Endothelial cell of umbilical vein (primary cell): ENCODE results near the gene SNAP25. TPM values are rescaled to one million over a fixed set of nuclear protein-coding genes. Genes with fewer than 3 reads are reported as not detected.

Experiments
- BruUV-seq: library from RNA; stranded (reverse); fragments of 400-500 nt; replicated peaks from 2 replicates; lab custom pipeline; 2021; lab: Mats Ljungman, UMichigan
- CTCF ChIA-PET: fragments of 300-600, 350-600 bp; sonication (Branson Sonifier 250); formaldehyde crosslinking; loops from one replicate; lab custom pipeline; 2021; ENCODE audit warnings: antibody characterized with exemption, inconsistent platforms; lab: Charles Lee
- POLR2A ChIA-PET: fragments of 300-600, 350-600 bp; sonication (Branson Sonifier 250); formaldehyde crosslinking; loops from one replicate; lab custom pipeline; 2021; ENCODE audit warnings: antibody characterized with exemption, inconsistent platforms; lab: Charles Lee
- DNase-seq: peaks from one replicate; pipeline ENCODE4 v3.0.0-alpha.2; 2011; ENCODE audit warnings: low read depth, low spot score
- FAIRE-seq: peaks from 2 replicates; lab custom pipeline; 2011; peaks lifted over from hg19 to GRCh38; lab: Jason Lieb, UNC
- H2AFZ ChIP-seq: 2 replicates; pipeline ENCODE4 v1.6.0; 2012; ENCODE audit warnings: low read depth, low read length, control low read depth, inconsistent platforms
- H3K27ac ChIP-seq: 2 replicates; pipeline ENCODE4 v1.5.1; 2011; ENCODE audit warnings: low read depth, mild to moderate bottlenecking, control low read depth, low read length, moderate library complexity; ENCODE audit not compliant: insufficient read depth
- H3K27me3 ChIP-seq, 2 experiments: 2 replicates each; pipeline versions ENCODE4 v1.6.0 to v1.6.1; 2011; ENCODE audit warnings: low read length in 2 of 2, mixed read lengths in 1 of 2; ENCODE audit not compliant: control insufficient read depth in 2 of 2, insufficient read depth in 2 of 2
- H3K36me3 ChIP-seq, 2 experiments: 2 replicates in 1 of 2; 3 replicates in 1 of 2; pipeline ENCODE4 v1.5.1; 2011; ENCODE audit warnings: low read length in 2 of 2, mild to moderate bottlenecking in 1 of 2, moderate library complexity in 1 of 2; ENCODE audit not compliant: control insufficient read depth in 2 of 2, insufficient read depth in 2 of 2; ENCODE audit errors: extremely low read depth in 1 of 2
- H3K4me1 ChIP-seq: 3 replicates; pipeline ENCODE4 v1.5.1; 2011; ENCODE audit warnings: mild to moderate bottlenecking, low read length; ENCODE audit not compliant: control insufficient read depth, insufficient read depth; ENCODE audit errors: extremely low read depth
- H3K4me2 ChIP-seq: 2 replicates; pipeline ENCODE4 v1.6.1; 2011; ENCODE audit warnings: low read length, control low read depth, mixed read lengths; ENCODE audit not compliant: insufficient read depth
- H3K4me3 ChIP-seq, 3 experiments: fragments of 200-600 bp in 1 of 3; sonication (generic), shearing (Covaris generic) in 1 of 3; replicated peaks in 1 of 3; 2 replicates each; pipeline ENCODE4 v1.5.1; 2011 to 2016; ENCODE audit warnings: control low read depth in 3 of 3, low read length in 3 of 3, mild to moderate bottlenecking in 2 of 3, inconsistent platforms in 1 of 3, low read depth in 1 of 3, moderate library complexity in 1 of 3; ENCODE audit not compliant: insufficient read depth in 1 of 3
- H3K79me2 ChIP-seq: 2 replicates; pipeline ENCODE4 v1.6.0; 2012; ENCODE audit warnings: low read length, inconsistent platforms; ENCODE audit not compliant: control insufficient read depth, insufficient read depth
- H3K9ac ChIP-seq: replicated peaks from 2 replicates; pipeline ENCODE3; 2011; ENCODE audit warnings: low read length, control low read depth; ENCODE audit not compliant: insufficient read depth; ENCODE audit errors: extremely low read depth
- H3K9me1 ChIP-seq: replicated peaks from 3 replicates; pipeline ENCODE4 v1.6.0; 2011; ENCODE audit warnings: mild to moderate bottlenecking, low read length; ENCODE audit not compliant: control insufficient read depth, insufficient read depth; ENCODE audit errors: extremely low read depth
- H3K9me3 ChIP-seq: replicated peaks from 2 replicates; pipeline ENCODE4 v1.5.1; 2012; ENCODE audit warnings: low read length, inconsistent platforms; ENCODE audit not compliant: control insufficient read depth, insufficient read depth
- H4K20me1 ChIP-seq: replicated peaks from 2 replicates; pipeline ENCODE3; 2011; ENCODE audit warnings: mild to moderate bottlenecking, low read length; ENCODE audit not compliant: control insufficient read depth, insufficient read depth; ENCODE audit errors: extremely low read depth
- CTCF ChIP-seq, 2 donors: IDR thresholded peaks; 1 replicate in 1 of 2; 2 replicates in 1 of 2; pipeline ENCODE4 v1.5.1; 2011; ENCODE audit warnings: low read length in 2 of 2, mild to moderate bottlenecking in 2 of 2, moderate library complexity in 2 of 2, control low read depth in 1 of 2, inconsistent platforms in 1 of 2, low read depth in 1 of 2; ENCODE audit not compliant: insufficient read depth in 1 of 2; ENCODE audit errors: extremely low read depth in 1 of 2
- EZH2 ChIP-seq: IDR thresholded peaks from 2 replicates; pipeline ENCODE4 v1.6.1; 2012; ENCODE audit warnings: borderline replicate concordance, low read depth, mild to moderate bottlenecking, moderate library complexity, low read length, inconsistent platforms; ENCODE audit not compliant: severe bottlenecking
- FOS ChIP-seq: IDR thresholded peaks from 2 replicates; pipeline ENCODE4 v1.6.1; 2011; ENCODE audit warnings: mild to moderate bottlenecking, low read length, moderate library complexity, borderline replicate concordance; ENCODE audit not compliant: insufficient read depth
- GATA2 ChIP-seq: IDR thresholded peaks from 2 replicates; pipeline ENCODE4 v1.7.0; 2011; ENCODE audit warnings: low read depth, mild to moderate bottlenecking, moderate library complexity, mixed read lengths, low read length; ENCODE audit not compliant: insufficient read length, insufficient read depth
- JUN ChIP-seq: IDR thresholded peaks from 2 replicates; pipeline ENCODE4 v1.6.1; 2011; ENCODE audit warnings: borderline replicate concordance, low read depth; ENCODE audit not compliant: insufficient read length, insufficient read depth
- MAX ChIP-seq: IDR thresholded peaks from 2 replicates; pipeline ENCODE4 v1.6.1; 2011; ENCODE audit not compliant: insufficient read depth, insufficient read length
- MYC ChIP-seq: IDR thresholded peaks from one replicate; pipeline ENCODE4 v1.6.1; 2011; ENCODE audit warnings: mild to moderate bottlenecking, low read depth, low read length
- POLR2A ChIP-seq: IDR thresholded peaks from 2 replicates; pipeline ENCODE4 v1.6.1; 2012; ENCODE audit warnings: low read depth, mild to moderate bottlenecking, control low read depth, low read length
- POLR2AphosphoS5 ChIP-seq: IDR thresholded peaks from 2 replicates; pipeline ENCODE4 v1.6.1; 2012; ENCODE audit warnings: low read depth, mild to moderate bottlenecking, control low read depth, low read length, moderate library complexity; ENCODE audit not compliant: insufficient read depth
- dilution Hi-C: fragments of 300-500 bp; cut with MboI; formaldehyde crosslinking; loops from one replicate; pipeline ENCODE4 v1.15.0; 2019; ENCODE audit warnings: low sequenced_read_pairs; ENCODE audit not compliant: extremely low pct_ligation_motif_present
- intact Hi-C: fragments of 100-400 bp; cut with micrococcal nuclease; formaldehyde crosslinking; loops from one replicate; pipeline ENCODE4 v1.10.0; 2022
- polyA plus RNA-seq, 4 experiments: library from polyadenylated mRNA; depleted of rRNA in 3 of 4; stranded (reverse) in 3 of 4; unstranded in 1 of 4; fragments of >200 nt; gene quantifications; 2 replicates each; pipeline versions ENCODE4 v1.2.1 to v1.2.3, GENCODE V29; 2011 to 2012; ENCODE audit warnings: missing spikeins in 1 of 4
- total RNA-seq: library from RNA; stranded (reverse); gene quantifications from 2 replicates; pipeline ENCODE4 v1.2.3, GENCODE V29; 2021

SNAP25 gene
- total and polyA plus RNA-seq, 2 donors (not counting 3 experiments of a cell fraction or from before 2014, with no cell fraction given) = 3.9 to 4.4 TPM

GRCh38 chr20:10282979-10283456 lies 64.4 kb downstream of the SNAP25 start:
- ChIA-PET CTCF (no interaction called here), POLR2A (no interaction called here)

More at GRCh38 chr20:10282979-10283456, 64.4 kb downstream of the SNAP25 start:
- no peak overlapping the region for H3K4me3 ChIP-seq
- no peaks in the 10 kb centered on the region for H3K27me3 ChIP-seq
- H3K36me3 ChIP-seq = no peaks in the 10 kb centered on the region
- H2AFZ ChIP-seq = no peak overlapping the region
- FAIRE-seq = no peak
- TF ChIP-seq POLR2AphosphoS5 (no peak), GATA2 (no peak), POLR2A (no peak), MYC (no peak), CTCF (IDR thresholded peaks at IDR 0.05; ENCODE audit: extremely low read depth in 1 of 2, insufficient read depth in 1 of 2, low read depth in 1 of 2, low read length in 2 of 2) (no peak), EZH2 (no peak), MAX (no peak), JUN (no peak), FOS (no peak)
- no peaks in the 10 kb centered on the region for H4K20me1 ChIP-seq
- H3K9me3 ChIP-seq = no peaks in the 10 kb centered on the region
- no peaks in the 10 kb centered on the region for H3K9me1 ChIP-seq
- no peaks in the 10 kb centered on the region for H3K4me1 ChIP-seq
- no peak overlapping the region for H3K9ac ChIP-seq
- dilution Hi-C loops (no loop called here), intact Hi-C loops (no loop called here)
- H3K27ac ChIP-seq = no peak overlapping the region
- H3K79me2 ChIP-seq = no peaks in the 10 kb centered on the region
- no peak overlapping the region for H3K4me2 ChIP-seq
- no peak for DNase-seq
- BruUV-seq = no TSS peak
